Ramos (cell line): ENCODE results near the gene ARSB.
"Not testable (repeated sequence)": the region's sequence is repeated elsewhere in the genome, so short reads cannot be mapped to it uniquely, and the experiment has no call there.

Source experiments
- in situ Hi-C: fragments of 300-500 bp; cut with MboI; formaldehyde crosslinking; loops from one replicate; pipeline ENCODE4 v1.14.3; 2022; ENCODE audit warnings: low sequenced_read_pairs; ENCODE audit not compliant: unreplicated experiment

The ARSB gene

GRCh38 chr5:78866076-78866475, 119.0 kb downstream of the ARSB start:
- in situ Hi-C loops = not testable (repeated sequence)

GRCh38 chr5:78858364-78858763, 126.7 kb downstream of the ARSB start:
- in situ Hi-C loops = no loop called here

- in situ Hi-C loops = no loop called here
These were observed 130.1 kb downstream of the ARSB start for GRCh38 chr5:78855026-78855425.

- in situ Hi-C loops = not testable (repeated sequence)
These were observed 133.2 kb downstream of the ARSB start for GRCh38 chr5:78851891-78852290.

- in situ Hi-C loops = no loop called here
These were observed 139.6 kb downstream of the ARSB start for GRCh38 chr5:78845470-78845869.

GRCh38 chr5:78843436-78843835, 141.7 kb downstream of the ARSB start:
- in situ Hi-C loops = no loop called here

- in situ Hi-C loops = no loop called here
These were observed 143.3 kb downstream of the ARSB start for GRCh38 chr5:78841767-78842166.

GRCh38 chr5:78838753-78839152, 146.4 kb downstream of the ARSB start:
- in situ Hi-C loops = no loop called here

GRCh38 chr5:78837836-78838235, 147.3 kb downstream of the ARSB start:
- in situ Hi-C loops = no loop called here

- in situ Hi-C loops = no loop called here
These were observed 149.9 kb downstream of the ARSB start for GRCh38 chr5:78835176-78835575.

GRCh38 chr5:78833284-78833683, 151.8 kb downstream of the ARSB start:
- in situ Hi-C loops = no loop called here

- in situ Hi-C loops = no loop called here
These were observed 154.5 kb downstream of the ARSB start for GRCh38 chr5:78830528-78831046.

GRCh38 chr5:78829811-78830527, 155.1 kb downstream of the ARSB start:
- in situ Hi-C loops = no loop called here

GRCh38 chr5:78827725-78828124, 157.4 kb downstream of the ARSB start:
- in situ Hi-C loops = no loop called here

- in situ Hi-C loops = no loop called here
These were observed 160.3 kb downstream of the ARSB start for GRCh38 chr5:78824831-78825281.

- in situ Hi-C loops = no loop called here
These were observed 161.9 kb downstream of the ARSB start for GRCh38 chr5:78823196-78823595.

- in situ Hi-C loops = no loop called here
These were observed 163.5 kb downstream of the ARSB start for GRCh38 chr5:78821536-78822021.

GRCh38 chr5:78819707-78820106, 165.4 kb downstream of the ARSB start:
- in situ Hi-C loops = no loop called here

- in situ Hi-C loops = no loop called here
These were observed 165.9 kb downstream of the ARSB start for GRCh38 chr5:78819166-78819565.

- in situ Hi-C loops = no loop called here
These were observed 168.9 kb downstream of the ARSB start for GRCh38 chr5:78816143-78816765.

- in situ Hi-C loops = no loop called here
These were observed 171.1 kb downstream of the ARSB start for GRCh38 chr5:78813906-78814530.
